ENCODE results near the gene WNK1.

The WNK1 gene

DNA sequence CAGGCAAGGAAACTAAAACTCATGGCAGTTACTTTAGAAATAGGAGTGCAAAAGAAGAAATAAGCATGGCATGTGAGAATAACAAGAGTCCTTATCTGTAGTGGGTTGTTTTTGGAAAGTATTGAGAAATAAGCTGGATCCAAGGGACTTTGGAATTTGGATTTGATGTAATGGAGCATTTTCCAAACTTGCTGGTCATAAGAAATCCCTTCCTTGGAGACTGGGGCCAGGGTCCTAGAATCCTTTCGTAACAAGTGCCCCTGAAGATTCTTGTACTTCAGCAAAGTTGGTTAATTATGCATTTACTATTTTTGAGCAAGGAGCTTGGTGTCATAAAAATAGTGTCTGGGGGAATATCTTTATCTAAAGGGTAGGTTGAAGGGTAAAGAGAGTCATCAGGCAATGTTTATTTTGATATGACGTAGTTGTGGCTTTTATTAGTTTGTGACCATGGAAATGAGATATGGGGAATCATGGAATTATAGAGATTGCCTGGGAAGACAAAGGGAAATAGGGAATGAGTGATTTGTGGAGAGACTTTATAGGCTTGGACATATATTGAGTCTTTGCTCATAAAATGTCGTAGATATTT, 53.9 kb downstream of the WNK1 start:
- peaks cover 91% of the 10 kb centered on the region for H4K20me1 ChIP-seq (ENCODE audit: insufficient read depth, low read length)
- H3K9ac ChIP-seq (ENCODE audit: low read length): no peak overlapping the region
- peak overlapping the region; percentile 42; the same call in 1 of the 2 replicates for H3K4me2 ChIP-seq (ENCODE audit: low read length)
- peaks cover 98% of the 10 kb centered on the region for H3K79me2 ChIP-seq (ENCODE audit: low read length)
- no peak overlapping the region for H2AFZ ChIP-seq (ENCODE audit: low read depth, low read length)
- TF ChIP-seq, protein P1, sequence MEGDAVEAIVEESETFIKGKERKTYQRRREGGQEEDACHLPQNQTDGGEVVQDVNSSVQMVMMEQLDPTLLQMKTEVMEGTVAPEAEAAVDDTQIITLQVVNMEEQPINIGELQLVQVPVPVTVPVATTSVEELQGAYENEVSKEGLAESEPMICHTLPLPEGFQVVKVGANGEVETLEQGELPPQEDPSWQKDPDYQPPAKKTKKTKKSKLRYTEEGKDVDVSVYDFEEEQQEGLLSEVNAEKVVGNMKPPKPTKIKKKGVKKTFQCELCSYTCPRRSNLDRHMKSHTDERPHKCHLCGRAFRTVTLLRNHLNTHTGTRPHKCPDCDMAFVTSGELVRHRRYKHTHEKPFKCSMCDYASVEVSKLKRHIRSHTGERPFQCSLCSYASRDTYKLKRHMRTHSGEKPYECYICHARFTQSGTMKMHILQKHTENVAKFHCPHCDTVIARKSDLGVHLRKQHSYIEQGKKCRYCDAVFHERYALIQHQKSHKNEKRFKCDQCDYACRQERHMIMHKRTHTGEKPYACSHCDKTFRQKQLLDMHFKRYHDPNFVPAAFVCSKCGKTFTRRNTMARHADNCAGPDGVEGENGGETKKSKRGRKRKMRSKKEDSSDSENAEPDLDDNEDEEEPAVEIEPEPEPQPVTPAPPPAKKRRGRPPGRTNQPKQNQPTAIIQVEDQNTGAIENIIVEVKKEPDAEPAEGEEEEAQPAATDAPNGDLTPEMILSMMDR (IDR thresholded peaks at IDR 0.05; ENCODE audit: low read depth, low read length): no peak
- TF ChIP-seq EZH2phosphoT487 (IDR thresholded peaks at IDR 0.05; ENCODE audit: low read depth): no peak
- no peak overlapping the region for H3K27ac ChIP-seq (ENCODE audit: low read length)
- peaks cover 73% of the 10 kb centered on the region for H3K4me1 ChIP-seq (ENCODE audit: low read length)
- H3K4me3 ChIP-seq (ENCODE audit: low read length): no peak overlapping the region
- H3K36me3 ChIP-seq (replicated peaks; ENCODE audit: low read depth, low read length): no peaks in the 10 kb centered on the region
- H3K9me3 ChIP-seq (ENCODE audit: insufficient read depth, low read length): no peaks in the 10 kb centered on the region
- no peaks in the 10 kb centered on the region for H3K27me3 ChIP-seq (ENCODE audit: low read depth, low read length)

GRCh38 chr12:807041-807735, 54.8 kb downstream of the WNK1 start:
- H3K4me2 ChIP-seq (ENCODE audit: low read length): peak overlapping the region; percentile 42
- H3K4me3 ChIP-seq (ENCODE audit: low read length): peak overlapping the region; percentile 9
- H3K27me3 ChIP-seq (ENCODE audit: low read depth, low read length): no peaks in the 10 kb centered on the region
- no peaks in the 10 kb centered on the region for H3K9me3 ChIP-seq (ENCODE audit: insufficient read depth, low read length)
- TF ChIP-seq, protein P1 (IDR thresholded peaks at IDR 0.05; ENCODE audit: low read depth, low read length): no peak
- TF ChIP-seq EZH2phosphoT487 (IDR thresholded peaks at IDR 0.05; ENCODE audit: low read depth): no peak
- peaks cover 91% of the 10 kb centered on the region for H4K20me1 ChIP-seq (ENCODE audit: insufficient read depth, low read length)
- H2AFZ ChIP-seq (ENCODE audit: low read depth, low read length): no peak overlapping the region
- H3K36me3 ChIP-seq (replicated peaks; ENCODE audit: low read depth, low read length): no peaks in the 10 kb centered on the region
- peaks cover 98% of the 10 kb centered on the region for H3K79me2 ChIP-seq (ENCODE audit: low read length)
- H3K27ac ChIP-seq (ENCODE audit: low read length): no peak overlapping the region
- H3K4me1 ChIP-seq (ENCODE audit: low read length): peaks cover 73% of the 10 kb centered on the region
- no peak overlapping the region for H3K9ac ChIP-seq (ENCODE audit: low read length)

DNA sequence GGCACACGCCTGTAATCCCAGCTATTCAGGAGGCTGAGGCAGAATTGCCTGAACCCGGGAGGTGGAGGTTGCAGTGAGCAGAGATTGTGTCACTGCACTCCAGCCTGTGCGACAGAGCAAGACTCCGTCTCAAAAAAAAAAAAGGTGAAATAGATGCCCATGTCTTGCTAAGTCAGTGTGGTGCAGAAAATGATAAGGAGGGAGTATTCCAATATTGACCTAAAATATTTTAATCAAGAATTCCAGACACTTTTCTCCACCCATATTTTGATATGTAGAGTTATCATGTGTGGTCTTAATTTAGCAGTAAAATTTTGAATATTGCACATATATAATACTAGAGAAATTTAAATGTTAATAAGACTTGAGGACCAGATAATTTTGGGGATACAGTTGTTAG, 57.7 kb downstream of the WNK1 start:
- Histone ChIP-seq H3K9ac (ENCODE audit: low read length) (0 out of 2 replicates have a peak overlapping the region, but pooled peaks have one; percentile 29), H2AFZ (ENCODE audit: low read depth, low read length) (no peak overlapping the region), H4K20me1 (ENCODE audit: insufficient read depth, low read length) (peaks cover 91% of the 10 kb centered on the region), H3K4me3 (ENCODE audit: low read length) (peak overlapping the region; percentile 57), H3K27ac (ENCODE audit: low read length) (no peak overlapping the region), H3K36me3 (replicated peaks; ENCODE audit: low read depth, low read length) (peaks cover 8% of the 10 kb centered on the region), H3K27me3 (ENCODE audit: low read depth, low read length) (no peaks in the 10 kb centered on the region), H3K4me1 (ENCODE audit: low read length) (peaks cover 70% of the 10 kb centered on the region), H3K79me2 (ENCODE audit: low read length) (peaks cover 94% of the 10 kb centered on the region), H3K4me2 (ENCODE audit: low read length) (peak overlapping the region; percentile 77), H3K9me3 (ENCODE audit: insufficient read depth, low read length) (no peaks in the 10 kb centered on the region)
- TF ChIP-seq, protein P1 (IDR thresholded peaks at IDR 0.05; ENCODE audit: low read depth, low read length): no peak
- no peak for TF ChIP-seq EZH2phosphoT487 (IDR thresholded peaks at IDR 0.05; ENCODE audit: low read depth)

DNA sequence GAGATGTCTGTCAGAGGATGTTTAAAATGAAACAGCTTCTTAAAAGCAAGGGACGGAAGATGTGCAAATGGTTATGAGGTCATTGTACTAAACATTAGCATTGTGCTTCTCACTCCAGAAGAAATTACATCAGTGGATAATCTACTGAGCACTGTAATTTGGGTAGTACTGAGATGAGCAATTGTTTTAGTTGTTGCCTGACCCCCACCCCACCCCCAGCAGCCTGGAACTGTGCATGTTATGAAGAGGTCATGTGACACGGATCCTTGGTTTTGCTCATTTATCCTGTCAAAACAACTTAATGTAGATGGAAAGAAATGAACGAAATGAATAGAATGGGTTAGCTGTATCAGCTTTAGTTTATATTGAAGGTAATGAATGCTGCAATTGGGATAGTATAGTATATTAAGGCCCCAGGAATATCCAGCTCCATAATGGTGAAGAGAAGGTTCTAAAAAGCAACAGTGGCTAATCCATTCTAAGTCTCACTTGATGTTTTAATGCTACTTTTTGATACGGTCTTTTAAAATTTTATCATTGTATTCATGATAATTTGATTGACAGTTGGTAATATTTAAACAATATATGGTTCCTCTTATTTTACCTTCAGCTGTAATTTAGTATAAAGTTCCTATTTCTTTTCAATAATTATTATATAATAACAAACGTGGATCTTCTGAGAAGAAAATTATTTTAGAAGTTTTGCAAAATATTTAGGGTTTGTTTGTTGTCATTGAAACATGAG, 58.5 kb downstream of the WNK1 start:
- Histone ChIP-seq H4K20me1 (ENCODE audit: insufficient read depth, low read length) (peaks cover 91% of the 10 kb centered on the region), H3K4me3 (ENCODE audit: low read length) (peak overlapping the region; percentile 57), H3K4me1 (ENCODE audit: low read length) (peaks cover 67% of the 10 kb centered on the region)

More for the DNA sequence above, 58.5 kb downstream of the WNK1 start:
- Histone ChIP-seq H3K36me3 (replicated peaks; ENCODE audit: low read depth, low read length) (peaks cover 12% of the 10 kb centered on the region), H3K9ac (ENCODE audit: low read length) (0 out of 2 replicates have a peak overlapping the region, but pooled peaks have one; percentile 29), H3K4me2 (ENCODE audit: low read length) (peak overlapping the region; percentile 77), H3K79me2 (ENCODE audit: low read length) (peaks cover 86% of the 10 kb centered on the region), H3K27ac (ENCODE audit: low read length) (no peak overlapping the region), H3K9me3 (ENCODE audit: insufficient read depth, low read length) (no peaks in the 10 kb centered on the region), H3K27me3 (ENCODE audit: low read depth, low read length) (no peaks in the 10 kb centered on the region), H2AFZ (ENCODE audit: low read depth, low read length) (no peak overlapping the region)
- TF ChIP-seq EZH2phosphoT487 (IDR thresholded peaks at IDR 0.05; ENCODE audit: low read depth): no peak
- TF ChIP-seq, protein P1 (IDR thresholded peaks at IDR 0.05; ENCODE audit: low read depth, low read length): no peak
